Endometrial microvascular endothelial cells (primary cell): ENCODE results near the gene RNF214. TPM values are rescaled to one million over a fixed set of nuclear protein-coding genes. Genes with fewer than 3 reads are reported as not detected.
"Not testable (repeated sequence)": the region's sequence is repeated elsewhere in the genome, so short reads cannot be mapped to it uniquely, and the experiment has no call there.

Experiments used
- in situ Hi-C: cut with HindIII; loops from 2 replicates; pipeline ENCODE4 v1.10.0; 2017; ENCODE audit warnings: low sequenced_read_pairs, low pct_unique_long_range_greater_than_20kb; ENCODE audit errors: inconsistent ontology term
- total RNA-seq: library from RNA; depleted of rRNA; stranded (reverse); fragments of >200 nt; gene quantifications from one replicate; pipeline ENCODE4 v1.2.3, GENCODE V29; 2015; ENCODE audit errors: inconsistent ontology term

RNF214 gene
- total RNA-seq, 1 donor from 2014 or later, result 15.1 TPM

DNA sequence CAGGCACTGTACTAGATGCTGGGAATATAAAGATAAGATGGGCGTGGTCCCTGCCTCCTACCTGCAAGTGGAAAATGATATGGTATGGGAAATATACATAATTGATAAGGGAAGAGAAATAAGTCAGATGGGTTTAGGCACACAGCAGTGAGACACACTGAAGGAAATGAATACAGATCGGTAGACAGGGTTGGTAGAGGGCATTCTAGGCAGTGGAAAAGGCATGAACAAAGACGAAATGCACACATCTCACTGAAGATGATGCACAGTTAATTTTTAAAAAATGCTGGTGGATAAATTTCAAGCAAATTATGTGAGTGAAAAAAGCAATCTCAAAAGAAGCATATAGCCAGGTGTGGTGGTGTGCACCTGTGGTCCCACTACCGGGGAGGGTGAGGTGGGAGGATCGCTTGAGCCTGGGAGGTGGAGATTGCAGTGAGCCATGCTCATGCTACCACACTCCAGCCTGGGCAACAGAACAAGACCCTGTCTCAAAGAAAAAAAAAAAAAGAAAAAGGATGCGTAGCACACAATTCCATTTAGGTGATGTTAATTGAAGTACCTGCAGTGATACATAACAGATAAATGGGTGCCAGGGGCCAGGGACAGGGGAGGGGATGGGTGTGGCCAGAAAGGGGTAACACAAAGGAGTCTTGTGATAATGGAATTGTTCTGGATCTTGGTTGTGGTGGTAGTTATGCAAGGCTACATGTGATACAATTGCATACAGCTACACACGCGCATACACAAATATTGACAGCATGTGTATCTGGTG, 22.9 kb upstream of the RNF214 start:
- in situ Hi-C loops, result not testable (repeated sequence)

- in situ Hi-C loops, result no loop called here
Observed at GRCh38 chr11:117210620-117211019, 21.9 kb upstream of the RNF214 start.

DNA sequence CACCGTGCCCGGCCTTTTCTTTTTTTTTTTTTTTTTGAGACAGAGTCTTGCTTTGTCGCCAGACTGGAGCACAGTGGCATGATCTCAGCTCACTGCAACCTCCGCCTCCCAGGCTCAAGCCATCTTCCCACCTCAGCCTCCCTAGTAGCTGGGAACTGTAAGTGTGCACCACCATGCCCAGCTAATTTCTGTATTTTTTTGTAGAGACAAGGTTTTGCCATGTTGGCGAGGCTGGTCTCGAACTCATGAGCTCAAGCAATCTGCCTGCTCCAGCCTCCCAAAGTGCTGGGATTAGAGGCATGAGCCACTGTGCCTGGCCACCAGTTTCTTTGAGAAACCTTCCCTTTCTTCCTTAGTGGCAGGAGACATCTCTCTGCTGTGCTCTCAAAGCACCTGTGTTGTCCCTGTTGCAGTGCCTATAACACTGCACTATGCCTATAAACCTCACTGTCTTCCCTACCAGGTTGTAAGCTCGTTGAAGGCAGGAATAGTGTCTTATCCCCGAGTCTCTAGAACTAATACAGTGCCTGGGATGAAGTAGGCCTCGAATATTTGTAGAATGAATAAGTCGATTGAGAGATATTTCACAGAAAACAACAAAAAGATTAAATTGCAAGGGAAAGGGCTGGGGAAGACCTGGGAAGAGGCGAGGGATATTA, 19.6 kb upstream of the RNF214 start:
- in situ Hi-C loops, result no loop called here

DNA sequence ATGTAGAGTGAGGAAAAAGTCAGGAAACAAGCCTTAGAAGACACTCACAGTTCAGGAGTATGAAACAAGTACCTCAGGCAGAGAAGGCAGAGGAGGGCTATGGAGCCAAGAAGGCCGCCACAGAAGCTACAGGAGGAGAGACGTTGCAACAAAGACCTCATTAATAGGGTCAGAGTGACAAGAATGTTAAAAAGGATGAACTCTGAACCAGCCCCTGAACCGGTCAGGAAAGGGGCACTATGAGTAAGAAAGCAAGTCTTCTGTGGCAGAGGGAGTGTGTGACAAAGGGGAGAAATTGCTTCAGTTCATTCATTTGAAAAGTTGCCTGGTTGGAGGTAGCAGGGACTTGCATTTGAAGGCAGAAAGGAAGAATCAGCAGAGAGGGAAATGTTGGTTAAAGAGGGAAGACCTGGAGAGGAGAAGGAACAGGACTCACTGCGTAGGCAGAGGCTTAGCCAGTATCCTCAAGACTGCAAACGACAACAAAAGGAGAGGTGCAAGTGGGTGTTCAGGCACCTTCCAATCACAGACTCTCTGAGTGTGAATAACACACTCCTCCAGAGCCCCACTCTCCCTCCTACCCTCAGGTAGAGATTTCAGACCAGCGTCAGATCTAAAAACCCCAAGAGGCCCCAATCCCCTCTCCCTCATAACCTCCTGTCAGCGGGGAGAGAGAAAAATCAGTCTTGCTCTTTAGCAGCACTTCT, 17.9 kb upstream of the RNF214 start:
- in situ Hi-C loops, result no loop called here

- in situ Hi-C loops, result no loop called here
Observed at GRCh38 chr11:117217141-117218084, 15.1 kb upstream of the RNF214 start.

- in situ Hi-C loops, result no loop called here
Observed at GRCh38 chr11:117218133-117218915, 14.1 kb upstream of the RNF214 start.

DNA sequence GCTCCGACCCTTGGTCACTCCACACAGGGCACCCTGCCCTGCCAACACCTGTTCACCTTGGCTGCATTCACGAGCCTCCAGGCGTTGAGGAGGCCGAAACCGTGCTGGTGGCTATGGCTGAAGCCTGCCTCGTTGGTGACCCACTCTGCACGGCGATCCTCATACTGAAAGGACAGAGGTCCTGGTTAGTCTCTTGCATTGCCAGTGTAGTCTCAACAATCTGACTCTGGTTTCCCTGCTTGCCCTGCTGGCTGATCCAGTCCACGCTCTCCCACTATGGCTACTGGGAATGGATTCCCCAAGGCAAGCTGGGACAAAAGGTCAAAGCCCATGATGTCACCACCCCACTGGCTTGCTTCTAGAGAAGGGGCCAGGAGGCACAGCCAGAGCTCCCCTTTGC, 13.5 kb upstream of the RNF214 start:
- in situ Hi-C loops, result no loop called here

GRCh38 chr11:117219455-117219854, 13.0 kb upstream of the RNF214 start:
- in situ Hi-C loops, result no loop called here

DNA sequence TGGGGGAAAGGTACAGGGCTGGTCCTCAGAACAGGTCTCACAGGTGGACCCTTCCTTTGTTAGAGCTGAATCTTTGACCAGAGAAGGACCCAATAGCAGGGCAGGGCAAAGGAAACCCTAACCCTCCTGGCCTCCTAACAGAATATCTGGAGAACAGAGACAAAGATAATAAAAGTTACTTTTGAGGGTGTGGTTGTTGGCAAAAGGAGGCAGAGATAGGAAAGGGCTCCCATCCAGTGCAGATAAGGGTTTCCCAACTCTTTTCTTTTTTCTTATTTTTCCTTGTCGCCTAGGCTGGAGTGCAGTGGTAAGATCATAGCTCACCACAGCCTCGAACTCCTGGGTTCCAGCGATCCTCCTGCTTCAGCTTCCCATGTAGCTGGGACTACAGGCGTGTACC, 12.5 kb upstream of the RNF214 start:
- in situ Hi-C loops, result loop anchor here (10.0 kb wide), 1 partner anchor 45 kb away; the partner anchor contains the start of gene SIDT2

DNA sequence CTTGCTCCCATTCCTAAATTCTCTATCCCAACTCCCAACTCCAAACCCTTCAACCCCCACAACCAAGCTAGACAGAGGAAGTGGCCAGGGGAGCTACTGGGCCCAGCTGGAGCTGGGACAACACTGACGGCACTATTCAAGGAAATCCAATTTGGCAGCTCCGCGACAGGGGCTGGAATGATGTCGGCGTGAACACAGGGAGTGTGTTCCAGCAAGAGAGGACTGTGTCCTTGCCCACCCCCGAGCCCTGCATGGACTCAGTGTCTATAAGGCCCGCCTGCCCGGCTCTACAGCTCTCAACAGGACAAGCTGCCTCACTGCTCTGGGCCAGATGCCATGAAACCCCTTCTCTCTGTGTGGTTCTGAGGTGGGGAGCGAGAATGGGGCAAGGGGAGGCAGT, 11.9 kb upstream of the RNF214 start:
- in situ Hi-C loops, result loop anchor here (10.0 kb wide), 1 partner anchor 46 kb away; the partner anchor contains the start of gene SIDT2

GRCh38 chr11:117220999-117221774, 11.3 kb upstream of the RNF214 start:
- in situ Hi-C loops, result loop anchor here (10.0 kb wide), 1 partner anchor 46 kb away; the partner anchor contains the start of gene SIDT2

GRCh38 chr11:117221775-117222517, 10.5 kb upstream of the RNF214 start:
- in situ Hi-C loops, result loop anchor here (10.0 kb wide), 1 partner anchor 47 kb away; the partner anchor contains the start of gene SIDT2

DNA sequence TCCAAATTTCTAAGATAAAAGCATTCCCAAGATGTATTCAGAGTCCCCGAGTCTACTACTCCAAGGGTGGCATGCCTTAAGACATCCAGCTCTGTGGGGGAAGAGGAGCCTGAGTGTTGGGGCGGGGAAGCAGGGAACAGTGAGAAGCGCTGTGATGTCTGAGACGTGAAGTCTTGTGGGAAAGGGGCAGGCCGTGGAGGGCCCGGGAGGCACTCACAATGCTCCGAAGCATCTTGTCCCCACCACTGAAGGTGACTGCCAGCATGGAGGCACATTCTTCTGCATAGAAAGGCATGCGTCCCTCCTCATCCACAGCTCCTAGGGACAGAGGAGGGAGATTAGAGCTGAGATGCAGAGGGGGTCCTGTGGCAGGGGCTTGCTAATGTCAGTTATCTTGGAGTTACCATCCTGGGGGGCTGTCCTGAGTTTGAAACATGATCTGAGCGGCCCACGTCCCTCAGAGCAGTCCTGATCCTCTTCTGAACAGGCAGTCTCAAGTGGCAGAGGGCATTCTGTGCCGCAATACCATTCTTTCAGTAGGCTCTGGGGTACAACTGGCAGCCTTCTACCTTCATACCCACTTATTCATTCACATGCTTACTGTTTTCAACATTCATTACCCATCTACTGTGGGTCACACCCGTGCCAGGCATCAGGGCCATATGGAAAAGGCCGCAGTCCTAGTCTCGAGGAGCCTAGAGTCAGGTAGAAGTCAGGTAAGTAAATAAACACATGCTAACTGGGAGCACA, 9.3 kb upstream of the RNF214 start:
- in situ Hi-C loops, result loop anchor here (10.0 kb wide), 1 partner anchor 48 kb away; the partner anchor contains the start of gene SIDT2

DNA sequence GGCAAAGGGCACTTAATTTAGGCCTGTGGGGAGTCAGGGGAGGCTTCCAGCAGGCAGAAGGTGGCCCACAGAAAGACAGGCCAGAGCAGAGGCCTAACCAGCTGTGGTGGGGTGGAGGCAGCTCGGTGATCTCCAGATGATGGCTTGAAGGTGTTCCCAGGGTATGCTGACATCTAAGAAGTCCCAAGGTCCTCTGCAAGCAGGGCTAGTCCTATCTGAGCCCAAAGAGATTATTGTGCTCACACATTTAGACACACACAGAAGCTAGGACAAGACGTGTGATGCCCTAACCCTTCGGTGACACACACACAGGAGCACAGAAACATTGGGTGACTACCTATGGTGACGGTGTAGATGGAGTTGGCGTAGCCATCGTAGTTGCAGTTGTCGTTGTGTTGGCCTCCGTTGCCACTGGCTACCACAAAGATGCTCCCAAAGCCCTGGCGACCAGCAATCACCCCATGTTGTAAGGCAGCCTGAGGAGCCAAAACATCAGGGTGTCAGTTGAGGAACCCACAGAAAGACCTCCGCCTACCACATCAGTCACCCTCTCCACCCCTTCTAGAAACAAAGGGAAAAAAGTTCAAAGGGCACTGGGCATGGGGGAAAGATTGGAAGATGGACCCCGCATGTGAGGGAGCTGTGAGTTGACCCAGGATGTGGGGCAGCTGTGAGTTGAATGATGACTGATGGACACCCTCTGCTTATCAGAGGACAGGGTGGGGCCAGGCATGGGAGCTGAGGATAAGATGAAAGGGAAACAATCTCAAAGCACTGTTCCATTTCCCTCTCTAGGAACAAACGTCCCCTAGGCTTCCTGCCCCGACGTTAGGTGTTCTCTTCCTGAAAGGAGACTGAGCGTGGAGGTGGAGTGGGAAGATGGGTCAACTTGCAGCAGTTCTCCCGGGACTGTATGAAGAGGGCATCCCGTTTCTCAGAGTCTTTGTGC, 8.5 kb upstream of the RNF214 start:
- in situ Hi-C loops, result loop anchor here (10.0 kb wide), 1 partner anchor 49 kb away; the partner anchor contains the start of gene SIDT2
